Right lobe of liver (tissue), 6 donors: ENCODE measurements around the gene CATSPER1. TPM values are rescaled to one million over a fixed set of nuclear protein-coding genes. Genes with fewer than 3 reads are reported as not detected.

Experiments
- ATAC-seq, 4 donors: fragments of 200-7000 bp; cut with Tn5 transposase; one replicate each; pipeline ENCODE4 v1.9.1; 2020; ENCODE audit warnings: mild to moderate bottlenecking in 4 of 4, moderate library complexity in 4 of 4
- DNase-seq, 3 donors: peaks; one replicate each; pipeline ENCODE4 v3.0.0-alpha.2; 2020
- H3K27ac ChIP-seq, 3 donors: fragments of 200-600 bp; one replicate each; pipeline ENCODE4 v1.8.0; 2022
- H3K27me3 ChIP-seq, 2 donors: fragments of 200-600 bp; one replicate each; pipeline ENCODE4 v1.8.0; 2022
- H3K36me3 ChIP-seq, 4 donors: fragments of 200-600 bp; sonication (generic) in 1 of 4; one replicate each; pipeline versions ENCODE4 v1.5.1 to v1.8.0; 2017 to 2022; ENCODE audit warnings: control low read depth in 1 of 4
- H3K4me1 ChIP-seq, 4 donors: fragments of 200-600 bp; sonication (generic) in 1 of 4; one replicate each; pipeline versions ENCODE4 v1.5.1 to v1.8.0; 2017 to 2022; ENCODE audit warnings: control low read depth in 1 of 4
- H3K4me3 ChIP-seq, 3 donors: fragments of 200-600 bp; one replicate each; pipeline ENCODE4 v1.8.0; 2022
- H3K9me3 ChIP-seq, 4 donors: fragments of 200-600 bp; sonication (generic) in 1 of 4; one replicate each; pipeline versions ENCODE4 v1.5.1 to v1.8.0; 2017 to 2022; ENCODE audit warnings: control low read depth in 1 of 4
- CTCF ChIP-seq, 4 donors: fragments of 200-600 bp in 3 of 4; fragments of 450-650 bp in 1 of 4; IDR thresholded peaks; one replicate each; pipeline versions ENCODE4 v1.5.1 to v1.8.0; 2016 to 2022; ENCODE audit warnings: antibody characterized with exemption in 4 of 4, mild to moderate bottlenecking in 2 of 4
- POLR2A ChIP-seq: fragments of 450-650 bp; IDR thresholded peaks from one replicate; pipeline ENCODE4 v1.6.1; 2017; ENCODE audit warnings: antibody characterized with exemption, mild to moderate bottlenecking
- WGBS: methylation state at CpG from one replicate; pipeline ENCODE4 v1.1.6; 2018; ENCODE audit warnings: low coverage, low lambda C conversion rate; ENCODE audit not compliant: insufficient coverage; ENCODE audit errors: missing lambda C conversion rate; 5-methylcytosine and 5-hydroxymethylcytosine counted together
- intact Hi-C, 2 donors: fragments of 100-400 bp; cut with DNase I; formaldehyde crosslinking; loops; one replicate each; pipeline versions ENCODE4 v1.11.2 to v1.14.1; 2022
- total RNA-seq, 6 experiments: library from RNA; depleted of rRNA in 2 of 6; stranded (reverse); fragments of >200 nt in 2 of 6; fragmentation: NEBNext Ultra II Directional in 3 of 6; extraction: Animal tissue kit (Norgen Biotek cat#: 25700) in 3 of 6; gene quantifications; one replicate each; pipeline versions ENCODE4 v1.1.0 to v1.2.4, GENCODE V29; 2016 to 2023
- donor health status: DM: no; HTN: yes; CAD: no.
- donor health status: DM: no; HTN: no; CAD: no.
- donor health status: DM: no; HTN: no; CAD: no.
- donor health status: DM: no; HTN: yes; CAD: no.
- donor health status: DM: no; HTN: yes; CAD: no.

The CATSPER1 gene
- total RNA-seq, 6 experiments from 2014 or later: not detected

GRCh38 chr11:66008468-66009101 lies 17.7 kb downstream of the CATSPER1 start:
- no peak for DNase-seq

GRCh38 chr11:66008095-66008467 lies 18.2 kb downstream of the CATSPER1 start:
- 67% methylated on average over 2 of the region's 2 CpGs for WGBS
- Histone ChIP-seq H3K27me3 (peaks cover 0 to 11% of the 10 kb centered on the region in 2 donors), H3K4me1 (peaks cover 0 to 3% (median 0%) of the 10 kb centered on the region in 4 donors), H3K36me3 (peaks cover 0 to 11% (median 2%) of the 10 kb centered on the region in 4 donors), H3K9me3 (no peaks in the 10 kb centered on the region), H3K4me3 (no peak overlapping the region), H3K27ac (no peak overlapping the region)
- DNase-seq: no peak
- intact Hi-C loops: no loop called here
- no peak for ATAC-seq
- TF ChIP-seq POLR2A (no peak), CTCF (IDR thresholded peaks at IDR 0.05) (no peak)

More at GRCh38 chr11:66008468-66009101, 17.7 kb downstream of the CATSPER1 start:
- Histone ChIP-seq H3K4me3 (no peak overlapping the region), H3K4me1 (no peaks in the 10 kb centered on the region), H3K27me3 (peaks cover 0 to 11% of the 10 kb centered on the region in 2 donors), H3K9me3 (no peaks in the 10 kb centered on the region), H3K27ac (no peak overlapping the region), H3K36me3 (peaks cover 0 to 11% (median 2%) of the 10 kb centered on the region in 4 donors)
- ATAC-seq: no peak
- TF ChIP-seq POLR2A (no peak), CTCF (IDR thresholded peaks at IDR 0.05) (no peak)
- 50% methylated on average over 1 of the region's 10 CpGs for WGBS
- intact Hi-C loops: no loop called here

GRCh38 chr11:66007201-66007634 lies 19.1 kb downstream of the CATSPER1 start:
- H3K9me3 ChIP-seq: no peaks in the 10 kb centered on the region
- WGBS: 100% methylated on average over 1 of the region's 5 CpGs
- no peak overlapping the region for H3K4me3 ChIP-seq
- ATAC-seq (no peak), DNase-seq (no peak)
- peaks cover 0 to 9% of the 10 kb centered on the region in 2 donors for H3K27me3 ChIP-seq
- TF ChIP-seq CTCF (IDR thresholded peaks at IDR 0.05) (no peak), POLR2A (no peak)
- intact Hi-C loops: no loop called here
- H3K4me1 ChIP-seq: peaks cover 0 to 5% (median 0%) of the 10 kb centered on the region in 4 donors
- no peak overlapping the region for H3K27ac ChIP-seq
- peaks cover 0 to 11% (median 2%) of the 10 kb centered on the region in 4 donors for H3K36me3 ChIP-seq

- Histone ChIP-seq H3K36me3 (peaks cover 0 to 11% (median 2%) of the 10 kb centered on the region in 4 donors), H3K4me3 (no peak overlapping the region), H3K27me3 (peaks cover 0 to 5% of the 10 kb centered on the region in 2 donors), H3K4me1 (peaks cover 0 to 5% (median 0%) of the 10 kb centered on the region in 4 donors), H3K27ac (no peak overlapping the region), H3K9me3 (no peaks in the 10 kb centered on the region)
- ATAC-seq (no peak), DNase-seq (no peak)
- TF ChIP-seq POLR2A (no peak), CTCF (IDR thresholded peaks at IDR 0.05) (no peak)
- intact Hi-C loops: no loop called here
- 90% methylated on average over 3 of the region's 4 CpGs for WGBS
Measured at GRCh38 chr11:66006891-66007176, 19.4 kb downstream of the CATSPER1 start.
